Posterior vena cava (tissue), 2 donors: ENCODE measurements around the gene ARFGAP2. TPM values are rescaled to one million over a fixed set of nuclear protein-coding genes. Genes with fewer than 3 reads are reported as not detected.
A peak's percentile ranks its signal among the peaks of the same experiment; 100 is the strongest.

ENCODE experiments used
- DNase-seq: peaks from one replicate; pipeline ENCODE4 v3.0.0-alpha.2; 2020; ENCODE audit warnings: low spot score
- intact Hi-C, 2 donors: fragments of 100-400 bp; cut with DNase I; formaldehyde crosslinking; loops; one replicate each; pipeline versions ENCODE4 v1.14.1 to v1.14.2; 2022 to 2023
- total RNA-seq, 2 donors: library from RNA; stranded (reverse); fragmentation: NEBNext Ultra II Directional; extraction: Animal tissue kit (Norgen Biotek cat#: 25700); gene quantifications; one replicate each; pipeline ENCODE4 v1.2.1, GENCODE V29; 2021
- donor health status: DM: yes; HTN: yes; CAD: no.
- donor health status: DM: yes; HTN: yes; CAD: no.

Gene ARFGAP2
- total RNA-seq, 2 donors from 2014 or later, result 49.4 to 58.5 TPM

DNA sequence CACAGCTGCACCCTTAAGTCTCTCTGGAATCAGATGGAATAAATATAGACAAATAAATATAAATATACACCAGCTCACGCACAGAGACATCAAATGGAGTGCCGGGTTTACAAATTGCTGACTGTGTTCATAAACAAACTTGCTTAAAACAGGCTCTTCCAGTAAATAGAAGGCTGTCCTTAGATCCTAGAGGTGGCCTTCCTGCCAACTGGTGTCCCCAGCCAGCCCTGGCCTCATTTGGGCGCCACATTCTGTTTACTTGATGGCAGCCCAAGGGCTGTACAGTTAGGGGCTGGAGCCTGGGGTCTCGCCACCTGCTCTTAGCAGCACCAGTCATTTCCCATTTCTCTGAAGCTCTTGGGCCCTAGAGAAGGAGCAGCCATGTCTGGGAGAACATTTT is 20.8 kb downstream of the ARFGAP2 start:
- intact Hi-C loops, result loop anchor here in 1 of 2 donors (2.0 kb wide), 1 partner anchor 267 kb away; no protein-coding TSS in a partner anchor
- no peak for DNase-seq

DNA sequence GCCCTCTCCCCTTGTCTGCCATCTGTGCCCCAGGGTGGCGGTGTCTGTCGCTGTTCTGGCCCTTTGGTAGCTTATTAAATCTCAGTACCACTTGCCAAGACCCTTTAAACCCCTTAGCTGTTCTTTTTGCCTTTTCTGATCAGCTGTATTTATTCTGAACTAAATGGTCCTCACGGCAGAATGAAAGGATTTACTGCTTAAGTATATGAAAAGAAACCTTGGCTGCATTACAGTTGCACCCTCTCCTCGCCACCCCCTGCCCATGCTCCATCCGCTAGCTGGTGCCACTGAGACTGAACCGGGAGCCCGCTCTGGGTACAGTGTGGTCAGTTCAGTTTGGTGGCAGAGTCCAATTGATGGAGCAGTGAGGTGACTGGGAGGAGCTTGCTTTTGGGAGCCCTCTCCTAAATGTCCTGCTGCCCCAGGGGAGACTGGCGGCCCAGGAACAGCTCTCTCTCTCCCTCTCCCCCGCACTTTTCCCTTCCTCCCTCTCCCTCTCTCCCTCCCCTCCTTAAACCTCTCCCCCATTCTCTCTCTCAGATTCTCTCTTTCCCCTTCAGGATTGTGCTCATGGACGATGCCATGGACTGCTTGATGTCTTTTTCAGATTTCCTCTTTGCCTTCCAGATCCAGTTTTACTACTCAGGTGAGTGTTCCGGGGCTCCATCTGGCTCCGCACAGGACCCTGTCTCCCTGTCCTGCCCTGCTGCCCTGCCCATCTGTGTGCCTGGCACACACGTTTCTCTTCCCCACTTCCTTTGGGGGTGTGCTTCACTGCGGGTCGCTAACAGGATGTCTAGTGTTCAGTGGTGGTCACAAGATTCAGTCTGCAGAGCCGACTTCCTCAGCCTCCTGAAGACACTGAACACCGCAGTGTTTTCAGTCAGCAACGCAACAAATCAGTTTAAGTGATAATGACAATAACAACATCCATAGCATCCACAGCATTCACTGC is 21.8 kb downstream of the ARFGAP2 start:
- intact Hi-C loops, result loop anchor here in 1 of 2 donors (2.0 kb wide), 1 partner anchor 266 kb away; no protein-coding TSS in a partner anchor
- DNase-seq, result no peak

DNA sequence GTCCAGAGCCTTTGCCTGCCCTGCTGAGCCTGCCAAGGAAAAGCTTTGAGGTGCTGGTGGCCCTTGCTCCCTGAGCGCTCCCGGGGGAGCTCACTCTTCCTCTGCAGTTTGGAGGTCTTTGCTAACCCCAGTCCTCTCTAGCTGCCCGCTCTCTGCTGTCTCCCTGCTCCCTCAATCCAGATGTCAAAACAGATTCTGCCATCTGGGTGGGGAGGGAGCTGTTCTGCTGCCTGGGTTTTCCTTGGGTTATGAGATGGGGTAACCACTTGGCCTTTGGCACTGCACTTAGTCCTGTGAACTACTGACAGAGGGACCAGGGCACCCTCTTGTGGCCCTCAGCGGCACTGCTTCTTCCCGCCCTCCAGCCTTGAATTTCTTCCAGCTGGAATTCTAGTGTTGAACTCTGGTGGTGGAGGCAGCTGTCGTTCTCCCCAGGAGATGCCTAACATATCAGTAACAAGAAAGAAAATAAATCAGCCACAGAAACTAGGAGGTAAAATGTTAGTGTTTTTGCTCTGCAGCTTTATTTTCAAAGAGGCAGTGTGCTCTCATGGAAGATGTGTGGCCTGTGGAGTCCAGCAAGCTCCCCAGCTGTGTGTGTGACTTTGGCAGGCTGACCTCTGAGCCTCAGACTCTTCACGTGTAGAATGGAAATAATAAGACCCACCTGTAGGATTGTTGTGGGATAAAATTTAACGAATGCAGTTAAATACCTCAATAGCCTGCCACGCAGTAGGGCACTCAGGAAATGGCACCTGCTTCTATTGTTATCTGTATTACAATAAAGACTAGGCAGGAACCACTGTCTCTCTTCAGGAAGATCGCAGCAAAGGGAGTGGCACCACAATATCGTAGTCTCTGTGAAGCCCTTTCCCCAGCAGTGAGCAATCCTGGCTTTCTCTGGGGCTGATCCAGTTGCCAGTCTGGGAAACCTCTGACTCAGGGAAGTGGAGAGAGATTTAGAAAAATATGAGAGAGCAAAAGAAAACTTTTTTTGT is 23.4 kb downstream of the ARFGAP2 start:
- DNase-seq, result peak; percentile 92
- intact Hi-C loops, result loop anchor here in 1 of 2 donors (2.0 kb wide), 1 partner anchor 264 kb away; no protein-coding TSS in a partner anchor

DNA sequence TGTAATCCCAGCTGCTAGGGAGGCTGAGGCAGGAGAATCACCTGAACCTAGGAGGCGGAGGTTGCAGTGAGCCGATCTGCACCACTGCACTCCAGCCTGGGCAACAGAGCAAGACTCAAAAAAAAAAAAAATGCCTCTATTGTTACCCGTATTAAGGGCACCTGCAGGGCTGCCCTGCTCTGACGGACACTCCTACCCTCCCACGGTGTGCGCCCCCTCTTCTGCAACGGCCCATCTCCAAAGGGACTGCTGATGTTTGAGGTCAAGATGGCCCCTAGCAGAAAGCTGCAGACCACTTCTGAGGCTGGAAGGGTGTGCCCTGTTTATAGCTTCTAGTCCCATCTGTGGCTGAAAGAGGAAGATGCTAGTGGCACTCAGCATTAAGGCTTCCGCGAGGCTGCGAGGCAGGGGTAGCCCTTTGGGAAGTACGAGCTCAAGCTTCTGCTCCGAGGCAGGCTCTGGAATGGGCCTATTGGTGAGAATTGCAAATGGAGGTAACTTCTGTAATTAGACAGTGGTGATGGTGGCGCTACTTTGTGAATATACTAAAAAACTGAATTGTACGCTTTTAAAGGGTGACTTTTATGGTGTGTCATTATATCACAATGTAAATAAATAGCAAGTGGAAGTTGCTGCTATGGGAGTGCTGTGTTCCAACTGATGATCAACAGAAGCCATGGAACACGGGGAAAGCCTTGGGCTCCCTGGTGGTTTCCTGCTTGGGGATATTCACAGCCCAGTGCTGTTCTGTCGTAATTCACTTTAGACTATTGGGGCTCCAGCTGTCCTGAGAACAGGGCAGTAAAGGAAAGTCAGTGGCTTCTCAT is 24.3 kb downstream of the ARFGAP2 start:
- intact Hi-C loops, result loop anchor here in 1 of 2 donors (2.0 kb wide), 1 partner anchor 264 kb away; no protein-coding TSS in a partner anchor
- peak; percentile 38 for DNase-seq

DNA sequence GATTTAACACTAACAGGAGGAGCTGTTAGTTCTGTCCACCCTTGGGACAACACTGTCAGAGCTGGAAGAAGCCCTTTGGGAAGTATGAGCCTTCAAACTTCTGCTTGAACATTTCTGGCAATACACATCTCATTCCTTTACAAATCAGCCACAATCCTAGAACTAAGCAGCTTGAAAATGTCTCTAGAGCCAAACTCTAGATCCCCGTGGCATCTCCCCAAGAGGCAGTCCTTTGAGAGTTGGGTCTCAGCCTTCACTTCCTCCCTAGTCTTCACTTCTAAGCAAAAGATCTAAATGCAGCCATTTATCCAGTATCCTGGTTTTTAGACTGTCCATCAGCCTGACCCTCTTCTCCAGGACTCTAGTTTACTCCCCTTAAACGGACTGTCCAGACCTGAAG is 26.9 kb downstream of the ARFGAP2 start:
- no peak for DNase-seq
- intact Hi-C loops, result no loop called here

DNA sequence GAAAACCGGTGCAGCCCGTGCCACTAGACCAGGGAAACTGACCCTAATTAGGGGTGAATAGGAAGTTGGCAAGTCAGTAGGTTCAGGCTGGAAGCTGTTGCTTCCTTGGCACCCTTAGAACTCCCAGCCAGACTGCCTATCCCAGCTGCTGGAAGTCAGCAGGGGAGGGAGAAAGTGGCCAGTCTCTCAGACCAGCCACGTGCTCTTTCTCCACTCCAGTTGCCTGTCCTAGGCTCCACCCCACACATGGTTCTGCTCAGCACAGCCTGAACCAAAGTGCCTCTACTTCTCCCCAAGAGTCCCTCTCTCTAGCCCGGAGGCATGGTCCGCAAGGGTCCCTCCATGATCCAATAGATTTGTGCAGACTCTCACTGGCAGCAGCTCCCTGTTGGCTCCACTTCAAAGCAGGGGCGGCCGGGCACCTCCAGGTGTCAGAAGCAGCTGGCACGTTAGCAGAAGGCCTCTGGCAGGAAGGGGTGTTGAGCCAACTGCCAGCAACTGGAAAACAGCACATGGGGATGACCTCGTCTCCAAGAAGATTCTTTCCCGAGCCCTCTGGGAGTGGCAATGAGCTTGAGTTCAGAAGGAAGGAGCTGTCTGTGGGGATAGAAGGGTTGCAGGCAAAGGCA is 27.7 kb downstream of the ARFGAP2 start:
- intact Hi-C loops, result no loop called here

DNA sequence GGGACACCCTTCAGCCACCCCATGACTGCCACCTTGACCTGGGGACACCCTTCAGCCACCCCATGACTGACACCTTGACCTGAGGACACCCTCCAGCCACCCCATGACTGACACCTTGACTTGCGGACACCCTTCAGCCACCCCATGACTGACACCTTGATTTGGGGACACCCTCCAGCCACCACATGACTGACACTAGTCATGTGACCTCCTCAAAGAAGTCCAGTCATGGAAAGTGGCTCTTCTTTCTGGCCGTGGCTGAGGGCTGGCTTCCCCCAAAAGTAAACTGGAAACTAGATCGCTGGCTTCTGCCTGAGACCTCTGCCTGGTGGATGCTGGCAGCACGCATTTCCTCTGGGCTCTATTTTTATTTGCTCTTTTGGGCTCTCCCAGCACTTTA is 28.4 kb downstream of the ARFGAP2 start:
- DNase-seq, result no peak
- intact Hi-C loops, result no loop called here

More for the DNA sequence above, 27.7 kb downstream of the ARFGAP2 start:
- DNase-seq, result no peak

DNA sequence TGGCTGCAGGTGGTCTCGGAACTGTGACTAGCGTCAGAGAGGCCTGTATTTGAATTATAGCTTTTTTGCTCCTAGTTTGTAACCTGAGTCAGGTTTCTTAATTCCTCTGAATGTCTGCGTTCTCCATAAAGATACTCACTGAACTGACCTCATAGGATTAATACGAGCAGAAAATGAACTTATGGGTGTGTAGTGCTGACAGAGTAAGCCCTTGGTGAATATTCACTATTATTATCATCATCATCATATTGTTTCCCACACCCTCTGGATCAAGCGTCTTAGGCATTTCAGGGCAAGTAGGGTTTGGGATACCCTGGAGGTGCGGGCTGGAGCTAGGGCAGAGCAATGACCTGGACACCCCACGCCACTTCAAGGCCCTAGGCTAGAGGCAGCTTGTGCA is 29.0 kb downstream of the ARFGAP2 start:
- DNase-seq, result no peak
- intact Hi-C loops, result no loop called here

DNA sequence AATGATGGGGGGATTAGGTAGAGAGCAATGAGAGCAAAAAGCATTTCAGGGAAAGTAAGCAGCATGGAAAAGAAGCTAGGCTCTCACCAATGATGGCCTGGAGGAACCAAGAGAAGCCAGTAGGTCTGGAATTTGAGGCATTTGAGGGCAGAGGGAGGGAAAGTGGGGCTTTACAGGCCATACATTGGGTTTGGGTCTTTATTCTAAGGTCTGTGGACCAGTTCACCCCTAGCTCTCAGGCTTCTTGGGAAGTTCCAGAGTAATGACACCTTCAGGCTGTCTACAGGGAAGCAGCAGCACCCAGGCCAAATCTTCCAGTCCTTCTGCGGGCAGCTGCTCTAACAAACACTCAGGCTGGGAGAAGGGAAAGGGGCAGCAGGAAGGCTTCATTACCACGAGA is 29.4 kb downstream of the ARFGAP2 start:
- DNase-seq, result no peak
- intact Hi-C loops, result no loop called here

DNA sequence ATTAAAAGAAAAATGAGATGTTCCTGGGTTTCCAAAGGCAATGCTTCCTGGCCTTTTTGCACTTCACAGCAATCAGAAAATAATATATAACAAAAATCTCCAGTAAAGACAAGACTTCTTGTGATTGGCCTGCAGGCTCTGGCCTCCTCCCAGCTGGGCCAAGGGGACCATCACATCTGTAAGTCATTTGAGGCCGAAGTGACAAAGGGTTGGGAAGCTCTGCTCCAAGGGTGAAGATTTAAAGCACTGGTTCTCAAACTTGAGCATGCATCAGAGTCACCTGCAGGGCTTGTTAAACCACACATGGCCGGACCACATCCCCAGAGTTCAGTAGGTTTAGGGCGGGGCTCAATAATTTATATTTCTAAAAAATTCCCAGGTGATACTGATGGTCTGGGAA is 32.1 kb downstream of the ARFGAP2 start:
- no peak for DNase-seq
- intact Hi-C loops, result no loop called here

DNA sequence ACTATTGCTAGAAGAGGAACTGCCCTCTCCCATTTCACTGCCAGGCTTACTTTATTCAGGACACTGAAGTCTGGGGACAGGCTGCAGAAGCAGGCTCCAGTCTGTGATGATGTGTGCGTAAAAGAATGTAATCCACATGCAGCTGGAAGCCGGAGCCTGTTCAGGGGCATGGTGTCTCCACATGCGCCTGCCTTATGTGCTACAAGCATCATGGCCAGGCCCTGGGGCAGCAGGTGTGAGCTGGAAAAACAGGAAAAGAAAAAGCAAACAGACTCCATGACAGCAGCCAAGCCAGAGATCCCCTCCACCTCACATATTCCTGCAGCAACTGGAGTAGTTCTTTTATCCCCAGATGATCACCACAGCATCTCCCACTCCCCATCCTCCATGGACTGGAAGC is 33.4 kb downstream of the ARFGAP2 start:
- intact Hi-C loops, result no loop called here
- no peak for DNase-seq

DNA sequence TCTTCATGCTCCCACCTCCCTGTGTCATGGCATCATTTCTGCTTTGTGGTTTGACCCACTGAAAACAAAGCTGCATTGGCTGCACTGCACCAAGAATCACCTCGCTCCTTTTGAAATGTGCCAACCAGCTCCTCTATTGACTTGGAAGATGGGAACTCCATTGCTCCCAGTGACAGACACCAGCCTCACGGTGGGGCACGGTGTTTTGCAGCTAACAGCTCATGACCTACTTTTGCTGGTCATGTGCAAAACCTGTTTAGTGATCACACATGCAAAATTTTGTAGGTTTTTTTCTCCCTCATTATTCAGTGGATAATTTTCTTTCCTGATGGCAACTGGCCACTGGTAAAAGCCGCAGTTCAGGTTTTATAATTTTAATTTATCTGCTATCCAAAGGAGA is 36.8 kb downstream of the ARFGAP2 start:
- DNase-seq, result no peak
- intact Hi-C loops, result no loop called here

DNA sequence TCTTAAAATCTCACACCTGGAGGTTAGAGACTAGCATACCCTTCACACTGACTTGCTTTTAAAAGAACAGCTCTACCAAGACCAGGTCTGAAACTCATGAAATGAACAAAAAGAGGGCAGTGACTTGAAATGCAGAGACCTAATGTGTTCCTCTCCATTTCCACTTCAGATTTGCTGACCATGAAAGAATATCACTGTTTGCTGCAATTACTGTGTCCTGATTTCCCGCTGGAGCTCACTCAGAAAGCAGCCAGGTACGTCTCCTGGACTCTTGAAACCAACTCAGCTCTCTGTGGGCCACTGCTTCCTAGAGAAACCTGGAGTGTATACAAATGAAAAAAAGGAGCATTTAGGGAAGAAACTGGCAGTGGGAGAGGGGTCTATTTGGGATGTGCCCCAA is 39.2 kb downstream of the ARFGAP2 start:
- intact Hi-C loops, result no loop called here
- DNase-seq, result no peak

DNA sequence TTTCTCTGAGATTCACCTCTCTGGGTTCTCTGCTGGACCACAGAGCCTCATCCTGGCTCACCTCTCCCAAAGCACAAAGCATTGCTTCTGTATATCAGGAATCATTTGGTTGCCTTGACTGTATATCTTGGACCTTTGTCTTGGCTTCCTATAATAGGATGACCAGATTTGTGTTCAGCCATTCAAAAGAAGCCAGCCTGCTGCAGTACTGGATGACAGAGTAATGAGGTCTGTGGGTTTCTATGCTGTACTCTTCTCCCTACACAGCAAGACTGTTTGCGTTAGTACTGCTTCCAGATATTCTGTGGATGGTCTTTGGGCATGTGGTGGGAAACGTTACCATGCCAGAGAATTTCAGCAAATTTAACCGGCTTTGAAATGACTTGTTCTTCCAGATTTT is 39.8 kb downstream of the ARFGAP2 start:
- intact Hi-C loops, result no loop called here
- DNase-seq, result no peak

DNA sequence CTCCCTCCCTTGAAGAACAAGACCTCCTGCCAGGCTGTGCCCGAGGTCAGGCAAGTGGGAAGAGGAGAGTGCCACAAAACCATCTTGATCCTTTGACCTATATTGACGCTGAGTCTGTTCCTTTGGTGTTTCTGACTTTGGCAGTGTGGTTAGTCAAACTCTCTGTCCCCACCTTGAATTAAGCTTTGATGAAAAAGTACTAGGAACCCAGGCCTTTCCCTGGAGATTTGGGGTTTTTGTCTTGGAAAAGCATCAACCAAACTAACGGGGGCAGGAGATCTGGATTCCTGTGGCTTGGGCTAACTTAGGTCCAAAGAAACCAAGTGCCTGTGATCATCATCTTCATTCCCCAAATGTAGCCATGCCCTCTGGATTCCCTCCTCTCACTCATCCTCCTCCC is 40.4 kb downstream of the ARFGAP2 start:
- intact Hi-C loops, result no loop called here
- DNase-seq, result no peak

DNA sequence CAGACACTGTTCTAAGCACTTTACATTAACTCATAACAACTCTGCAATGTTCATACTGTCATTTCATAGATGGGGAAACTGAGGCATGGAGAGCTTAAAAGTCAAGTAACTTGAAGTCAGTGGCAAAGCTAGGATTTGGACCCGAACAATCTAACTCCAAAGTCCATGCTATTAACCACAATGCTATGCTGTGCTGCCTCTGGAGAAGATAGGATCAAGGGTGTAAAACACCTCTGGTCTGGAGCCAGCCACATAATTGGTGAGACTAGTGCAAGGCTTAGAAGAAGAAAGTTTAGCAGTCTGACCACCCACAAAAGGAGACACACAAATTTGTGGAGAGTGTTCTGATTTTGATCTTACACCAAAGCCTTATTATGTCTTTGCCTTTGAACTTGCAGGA is 43.7 kb downstream of the ARFGAP2 start:
- DNase-seq, result no peak
- intact Hi-C loops, result no loop called here

DNA sequence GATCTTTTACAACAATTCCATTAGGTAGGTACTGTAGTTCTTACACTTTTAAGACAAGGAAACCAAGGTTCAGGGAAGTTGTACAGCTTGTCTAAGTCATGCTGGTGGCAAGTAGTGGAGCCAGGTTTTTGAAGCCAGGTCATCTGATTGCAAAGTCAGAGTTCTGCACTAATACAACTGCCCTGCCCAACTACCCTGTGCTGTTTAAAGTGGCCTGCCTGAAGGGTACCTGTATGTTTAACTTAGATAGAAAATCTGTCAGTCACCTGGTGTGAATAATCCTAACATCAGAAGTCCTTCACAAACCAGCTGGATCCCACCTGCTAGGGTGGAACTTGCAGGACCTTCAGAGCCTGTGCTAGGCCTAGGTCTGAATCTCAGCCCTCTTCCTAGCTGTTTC is 44.2 kb downstream of the ARFGAP2 start:
- intact Hi-C loops, result no loop called here

DNA sequence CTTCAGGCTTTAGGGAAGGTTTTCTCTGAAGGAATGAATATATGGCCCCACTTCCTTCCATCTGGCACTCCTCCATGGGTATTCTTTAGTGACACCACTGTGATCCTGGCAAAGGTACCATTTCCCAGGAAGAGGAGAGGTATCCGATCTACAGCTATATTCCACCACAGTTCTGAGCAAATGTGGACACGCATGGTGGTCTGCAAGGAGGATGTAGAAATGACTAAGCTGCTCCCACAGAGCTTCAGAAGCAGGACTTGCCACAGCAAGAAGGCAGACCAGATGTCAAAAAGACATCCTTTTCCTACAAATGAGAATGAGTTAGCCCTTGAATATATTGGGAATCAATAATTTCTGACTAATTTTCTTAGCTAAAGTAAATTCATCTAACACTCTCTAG is 45.5 kb downstream of the ARFGAP2 start:
- no peak for DNase-seq
- intact Hi-C loops, result no loop called here

More for the DNA sequence above, 44.2 kb downstream of the ARFGAP2 start:
- no peak for DNase-seq
